ENCODE data around the gene HSPA13.

HSPA13 gene

GRCh38 chr21:14403681-14404318, 20.9 kb upstream of the HSPA13 start:
- Histone ChIP-seq H3K27ac (no peak overlapping the region), H3K27me3 (no peaks in the 10 kb centered on the region), H3K9me3 (no peaks in the 10 kb centered on the region), H3K36me3 (no peaks in the 10 kb centered on the region), H3K4me1 (ENCODE audit: control insufficient read depth in 1 of 2, insufficient read depth in 1 of 2, low read depth in 1 of 2, low read length in 1 of 2) (no peaks in the 10 kb centered on the region), H3K4me3 (ENCODE audit: low read depth in 1 of 2, low read length in 1 of 2) (no peak overlapping the region)
- TF ChIP-seq CTCF (IDR thresholded peaks at IDR 0.05), result no peak

- Histone ChIP-seq H3K27ac (no peak overlapping the region), H3K9me3 (no peaks in the 10 kb centered on the region), H3K36me3 (no peaks in the 10 kb centered on the region), H3K4me3 (ENCODE audit: low read depth in 1 of 2, low read length in 1 of 2) (no peak overlapping the region), H3K4me1 (ENCODE audit: control insufficient read depth in 1 of 2, insufficient read depth in 1 of 2, low read depth in 1 of 2, low read length in 1 of 2) (no peaks in the 10 kb centered on the region), H3K27me3 (no peaks in the 10 kb centered on the region)
- no peak for TF ChIP-seq CTCF (IDR thresholded peaks at IDR 0.05)
Measured at GRCh38 chr21:14401217-14401616, 18.3 kb upstream of the HSPA13 start.

- H3K4me1 ChIP-seq (ENCODE audit: control insufficient read depth in 1 of 2, insufficient read depth in 1 of 2, low read depth in 1 of 2, low read length in 1 of 2), result peaks cover 7 to 8% of the 10 kb centered on the region in 2 experiments
- H3K9me3 ChIP-seq, result no peaks in the 10 kb centered on the region
- no peak overlapping the region for H3K27ac ChIP-seq
- TF ChIP-seq CTCF (IDR thresholded peaks at IDR 0.05), result no peak
- no peaks in the 10 kb centered on the region for H3K36me3 ChIP-seq
- H3K4me3 ChIP-seq (ENCODE audit: low read depth in 1 of 2, low read length in 1 of 2), result no peak overlapping the region
- no peaks in the 10 kb centered on the region for H3K27me3 ChIP-seq
Measured at GRCh38 chr21:14388282-14388681, 5.3 kb upstream of the HSPA13 start.

- Histone ChIP-seq H3K27me3 (no peaks in the 10 kb centered on the region), H3K9me3 (no peaks in the 10 kb centered on the region), H3K36me3 (no peaks in the 10 kb centered on the region), H3K4me3 (ENCODE audit: low read depth in 1 of 2, low read length in 1 of 2) (no peak overlapping the region), H3K27ac (no peak overlapping the region), H3K4me1 (ENCODE audit: control insufficient read depth in 1 of 2, insufficient read depth in 1 of 2, low read depth in 1 of 2, low read length in 1 of 2) (peaks cover 13 to 15% of the 10 kb centered on the region in 2 experiments)
- TF ChIP-seq CTCF (IDR thresholded peaks at IDR 0.05), result no peak
Measured at GRCh38 chr21:14384453-14384852, 1.5 kb upstream of the HSPA13 start.

GRCh38 chr21:14383596-14384180, 742 bp upstream of the HSPA13 start:
- TF ChIP-seq CTCF (IDR thresholded peaks at IDR 0.05), result no peak
- no peaks in the 10 kb centered on the region for H3K36me3 ChIP-seq
- peaks cover 13 to 15% of the 10 kb centered on the region in 2 experiments for H3K4me1 ChIP-seq (ENCODE audit: control insufficient read depth in 1 of 2, insufficient read depth in 1 of 2, low read depth in 1 of 2, low read length in 1 of 2)
- peak overlapping the region; percentile 85 for H3K27ac ChIP-seq
- no peaks in the 10 kb centered on the region for H3K27me3 ChIP-seq
- no peaks in the 10 kb centered on the region for H3K9me3 ChIP-seq
- peak overlapping the region; percentile 96 to 97 for H3K4me3 ChIP-seq (ENCODE audit: low read depth in 1 of 2, low read length in 1 of 2)

All from neutrophil (primary cell).